GM23338 (cell line): ENCODE results near the gene PMVK.

Experiments used
- CREB1 ChIP-seq: fragments of 250-450 bp; sonication (Bioruptor Pico); IDR thresholded peaks from 2 replicates; pipeline ENCODE4 v1.5.0; 2020; ENCODE audit warnings: low read depth, mild to moderate bottlenecking, moderate library complexity
- EZH2 ChIP-seq: fragments of 200-600 bp; sonication (generic); IDR thresholded peaks from one replicate; pipeline ENCODE4 v1.8.0; 2017; ENCODE audit warnings: antibody characterized with exemption, mild to moderate bottlenecking, low read depth; ENCODE audit not compliant: unreplicated experiment
- JUNB ChIP-seq: IDR thresholded peaks from one replicate; pipeline ENCODE4 v1.6.1; 2016; ENCODE audit warnings: antibody characterized with exemption; ENCODE audit not compliant: unreplicated experiment
- POLR2AphosphoS5 ChIP-seq: IDR thresholded peaks from 2 replicates; pipeline ENCODE4 v1.6.1; 2016; ENCODE audit warnings: antibody characterized with exemption, low read depth
- TF ChIP-seq, protein P1 (sequence below): IDR thresholded peaks from one replicate; pipeline ENCODE4 v1.6.1; 2018; ENCODE audit warnings: antibody characterized with exemption; ENCODE audit not compliant: unreplicated experiment
- TF ChIP-seq, protein P2 (sequence below), 2 experiments: fragments of 200-600 bp in 1 of 2; sonication (generic) in 1 of 2; conservative IDR thresholded peaks; 2 replicates each; pipeline versions ENCODE4 v1.5.1 to v1.6.1; 2016 to 2017; ENCODE audit warnings: antibody characterized with exemption in 2 of 2, low read depth in 2 of 2, mild to moderate bottlenecking in 2 of 2, moderate library complexity in 1 of 2

DNA sequence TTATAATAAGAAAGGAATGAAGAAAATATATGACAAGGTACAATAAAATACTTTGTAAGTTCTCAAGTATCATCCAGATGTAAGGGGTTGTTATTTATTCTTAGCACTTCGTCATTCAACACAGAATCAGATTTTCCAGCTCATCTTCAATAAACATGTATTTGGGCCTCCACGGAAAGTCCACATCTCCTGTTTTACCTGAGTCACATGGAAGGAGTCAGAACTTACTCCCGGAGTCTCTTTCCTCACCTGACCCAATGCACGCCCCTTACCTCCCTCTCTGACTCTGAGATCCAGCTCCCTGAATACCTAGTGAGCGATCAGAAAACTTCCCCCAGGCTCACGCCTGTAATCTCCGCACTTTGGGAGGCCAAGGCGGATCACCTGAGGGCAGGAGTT, 1.5 kb upstream of the PMVK start:
- TF ChIP-seq, protein P1, sequence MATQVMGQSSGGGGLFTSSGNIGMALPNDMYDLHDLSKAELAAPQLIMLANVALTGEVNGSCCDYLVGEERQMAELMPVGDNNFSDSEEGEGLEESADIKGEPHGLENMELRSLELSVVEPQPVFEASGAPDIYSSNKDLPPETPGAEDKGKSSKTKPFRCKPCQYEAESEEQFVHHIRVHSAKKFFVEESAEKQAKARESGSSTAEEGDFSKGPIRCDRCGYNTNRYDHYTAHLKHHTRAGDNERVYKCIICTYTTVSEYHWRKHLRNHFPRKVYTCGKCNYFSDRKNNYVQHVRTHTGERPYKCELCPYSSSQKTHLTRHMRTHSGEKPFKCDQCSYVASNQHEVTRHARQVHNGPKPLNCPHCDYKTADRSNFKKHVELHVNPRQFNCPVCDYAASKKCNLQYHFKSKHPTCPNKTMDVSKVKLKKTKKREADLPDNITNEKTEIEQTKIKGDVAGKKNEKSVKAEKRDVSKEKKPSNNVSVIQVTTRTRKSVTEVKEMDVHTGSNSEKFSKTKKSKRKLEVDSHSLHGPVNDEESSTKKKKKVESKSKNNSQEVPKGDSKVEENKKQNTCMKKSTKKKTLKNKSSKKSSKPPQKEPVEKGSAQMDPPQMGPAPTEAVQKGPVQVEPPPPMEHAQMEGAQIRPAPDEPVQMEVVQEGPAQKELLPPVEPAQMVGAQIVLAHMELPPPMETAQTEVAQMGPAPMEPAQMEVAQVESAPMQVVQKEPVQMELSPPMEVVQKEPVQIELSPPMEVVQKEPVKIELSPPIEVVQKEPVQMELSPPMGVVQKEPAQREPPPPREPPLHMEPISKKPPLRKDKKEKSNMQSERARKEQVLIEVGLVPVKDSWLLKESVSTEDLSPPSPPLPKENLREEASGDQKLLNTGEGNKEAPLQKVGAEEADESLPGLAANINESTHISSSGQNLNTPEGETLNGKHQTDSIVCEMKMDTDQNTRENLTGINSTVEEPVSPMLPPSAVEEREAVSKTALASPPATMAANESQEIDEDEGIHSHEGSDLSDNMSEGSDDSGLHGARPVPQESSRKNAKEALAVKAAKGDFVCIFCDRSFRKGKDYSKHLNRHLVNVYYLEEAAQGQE = no peak
- TF ChIP-seq, protein P2, sequence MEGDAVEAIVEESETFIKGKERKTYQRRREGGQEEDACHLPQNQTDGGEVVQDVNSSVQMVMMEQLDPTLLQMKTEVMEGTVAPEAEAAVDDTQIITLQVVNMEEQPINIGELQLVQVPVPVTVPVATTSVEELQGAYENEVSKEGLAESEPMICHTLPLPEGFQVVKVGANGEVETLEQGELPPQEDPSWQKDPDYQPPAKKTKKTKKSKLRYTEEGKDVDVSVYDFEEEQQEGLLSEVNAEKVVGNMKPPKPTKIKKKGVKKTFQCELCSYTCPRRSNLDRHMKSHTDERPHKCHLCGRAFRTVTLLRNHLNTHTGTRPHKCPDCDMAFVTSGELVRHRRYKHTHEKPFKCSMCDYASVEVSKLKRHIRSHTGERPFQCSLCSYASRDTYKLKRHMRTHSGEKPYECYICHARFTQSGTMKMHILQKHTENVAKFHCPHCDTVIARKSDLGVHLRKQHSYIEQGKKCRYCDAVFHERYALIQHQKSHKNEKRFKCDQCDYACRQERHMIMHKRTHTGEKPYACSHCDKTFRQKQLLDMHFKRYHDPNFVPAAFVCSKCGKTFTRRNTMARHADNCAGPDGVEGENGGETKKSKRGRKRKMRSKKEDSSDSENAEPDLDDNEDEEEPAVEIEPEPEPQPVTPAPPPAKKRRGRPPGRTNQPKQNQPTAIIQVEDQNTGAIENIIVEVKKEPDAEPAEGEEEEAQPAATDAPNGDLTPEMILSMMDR (conservative IDR thresholded peaks at IDR 0.05; ENCODE audit: low read depth in 2 of 2) = no peak
- no peak for TF ChIP-seq EZH2
- no peak for TF ChIP-seq POLR2AphosphoS5
- no peak for TF ChIP-seq CREB1
- no peak for TF ChIP-seq JUNB
